HG03342 (cell line): ENCODE data around the gene SLC16A10.
"Not testable (repeated sequence)": the region's sequence is repeated elsewhere in the genome, so short reads cannot be mapped to it uniquely, and the experiment has no call there.

Experiments used
- ATAC-seq: cut with Tn5 transposase; IDR thresholded peaks from one replicate; pipeline ENCODE4 v1.9.1; 2021; ENCODE audit warnings: mild to moderate bottlenecking, moderate library complexity; ENCODE audit not compliant: unreplicated experiment

SLC16A10 gene

GRCh38 chr6:111255838-111256237 lies 168.5 kb downstream of the SLC16A10 start:
- ATAC-seq = not testable (repeated sequence)

GRCh38 chr6:111256646-111257045 lies 169.3 kb downstream of the SLC16A10 start:
- no peak for ATAC-seq

GRCh38 chr6:111258010-111258409 lies 170.7 kb downstream of the SLC16A10 start:
- ATAC-seq = no peak

- ATAC-seq = peak; percentile 19
Observed at GRCh38 chr6:111258615-111259088, 171.3 kb downstream of the SLC16A10 start.

DNA sequence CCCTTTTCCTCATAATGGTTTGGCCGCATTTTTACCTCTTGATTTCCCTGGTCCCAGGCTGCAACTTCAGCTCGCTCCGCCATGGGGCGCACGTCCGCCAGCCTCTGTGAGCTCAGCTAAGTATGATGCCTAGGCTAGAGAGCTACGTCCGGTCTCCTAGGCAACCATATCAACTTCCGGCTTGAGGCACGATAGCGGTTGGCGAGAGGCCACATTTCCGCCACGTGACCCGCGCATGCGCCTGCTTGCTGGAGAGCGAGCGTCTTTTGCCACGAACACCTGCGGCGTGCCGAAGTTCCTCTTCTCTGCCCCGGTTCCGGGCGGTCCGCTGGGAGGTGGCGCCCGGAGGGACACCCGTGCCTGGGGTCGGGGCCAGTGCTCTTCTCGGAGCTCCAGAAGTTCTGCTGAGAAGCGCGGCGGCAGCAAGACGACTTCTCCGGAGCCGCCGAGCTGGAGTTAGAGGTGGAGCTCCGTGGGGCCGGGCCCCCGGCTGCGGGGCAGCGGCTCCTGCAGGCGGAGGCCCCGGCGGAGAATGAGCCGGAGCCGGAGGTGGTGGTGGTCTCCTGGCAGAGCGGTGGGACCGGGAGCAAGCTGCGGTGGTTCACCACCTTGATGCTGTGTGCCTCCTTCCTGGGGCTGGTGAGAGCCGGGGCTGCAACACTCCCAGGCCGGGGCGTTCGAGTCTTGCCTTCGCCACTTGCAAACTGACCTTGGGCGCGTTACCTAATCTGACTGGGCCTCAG lies 172.0 kb downstream of the SLC16A10 start:
- ATAC-seq = peak; percentile 98

GRCh38 chr6:111260570-111261298 lies 173.4 kb downstream of the SLC16A10 start:
- ATAC-seq = no peak

GRCh38 chr6:111263837-111264236 lies 176.5 kb downstream of the SLC16A10 start:
- no peak for ATAC-seq

- no peak for ATAC-seq
Observed at GRCh38 chr6:111265842-111266241, 178.5 kb downstream of the SLC16A10 start.

DNA sequence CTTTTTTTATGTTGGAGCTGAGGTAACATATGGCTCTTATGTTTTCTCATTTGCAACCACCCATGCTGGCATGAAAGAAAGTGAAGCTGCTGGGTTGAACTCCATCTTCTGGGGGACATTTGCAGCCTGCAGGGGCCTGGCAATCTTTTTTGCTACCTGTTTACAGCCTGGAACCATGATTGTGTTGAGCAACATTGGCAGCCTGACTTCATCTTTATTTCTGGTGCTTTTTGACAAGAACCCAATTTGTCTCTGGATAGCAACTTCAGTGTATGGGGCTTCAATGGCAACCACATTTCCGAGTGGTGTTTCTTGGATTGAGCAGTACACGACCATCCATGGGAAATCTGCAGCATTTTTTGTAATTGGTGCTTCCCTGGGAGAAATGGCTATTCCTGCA lies 179.0 kb downstream of the SLC16A10 start:
- ATAC-seq = no peak

- ATAC-seq = no peak
Observed at GRCh38 chr6:111267764-111268333, 180.5 kb downstream of the SLC16A10 start.

- ATAC-seq = no peak
Observed at GRCh38 chr6:111269401-111269970, 182.2 kb downstream of the SLC16A10 start.

GRCh38 chr6:111270121-111270520 lies 182.8 kb downstream of the SLC16A10 start:
- ATAC-seq = no peak

GRCh38 chr6:111274593-111275217 lies 187.4 kb downstream of the SLC16A10 start:
- no peak for ATAC-seq

- no peak for ATAC-seq
Observed at GRCh38 chr6:111276335-111276734, 189.0 kb downstream of the SLC16A10 start.

DNA sequence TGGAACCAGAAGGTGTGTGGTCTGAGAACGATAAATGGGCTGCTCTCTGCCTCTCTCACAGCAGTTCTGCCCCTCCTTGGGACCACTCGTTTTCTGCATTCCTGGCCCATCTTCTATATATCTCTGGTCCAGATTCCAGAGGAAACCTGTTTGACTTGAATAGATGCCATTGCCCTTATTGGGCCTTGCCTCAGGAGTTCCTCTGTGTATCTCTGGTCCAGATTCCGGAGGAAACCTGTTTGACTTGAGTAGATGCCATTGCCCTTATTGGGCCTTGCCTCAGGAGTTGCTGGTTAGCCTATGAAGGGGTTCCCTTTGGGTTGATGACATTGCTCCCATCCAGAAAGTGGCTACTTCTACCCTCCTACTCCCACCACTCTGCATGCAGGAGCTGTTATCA lies 189.4 kb downstream of the SLC16A10 start:
- ATAC-seq = no peak

DNA sequence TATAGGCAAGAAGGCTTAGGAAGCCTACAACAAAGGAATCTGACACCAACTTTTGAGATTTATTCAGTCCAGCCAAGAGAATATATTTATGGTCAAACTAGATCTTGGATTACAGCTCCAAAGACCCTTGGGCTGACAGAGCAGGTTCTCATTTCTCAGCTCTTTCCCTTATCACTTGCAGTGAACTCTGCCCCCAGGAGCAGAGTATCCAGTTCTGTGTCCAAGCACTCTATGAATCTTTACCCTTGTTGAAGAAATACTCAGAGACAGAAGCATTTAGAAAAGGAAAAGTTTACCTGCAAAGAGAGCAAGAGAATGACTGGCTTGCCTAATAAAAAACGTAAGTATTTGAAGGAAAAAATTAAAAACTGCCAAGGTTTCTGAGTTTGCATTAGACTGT lies 190.5 kb downstream of the SLC16A10 start:
- no peak for ATAC-seq

- ATAC-seq = no peak
Observed at GRCh38 chr6:111278731-111279130, 191.4 kb downstream of the SLC16A10 start.

DNA sequence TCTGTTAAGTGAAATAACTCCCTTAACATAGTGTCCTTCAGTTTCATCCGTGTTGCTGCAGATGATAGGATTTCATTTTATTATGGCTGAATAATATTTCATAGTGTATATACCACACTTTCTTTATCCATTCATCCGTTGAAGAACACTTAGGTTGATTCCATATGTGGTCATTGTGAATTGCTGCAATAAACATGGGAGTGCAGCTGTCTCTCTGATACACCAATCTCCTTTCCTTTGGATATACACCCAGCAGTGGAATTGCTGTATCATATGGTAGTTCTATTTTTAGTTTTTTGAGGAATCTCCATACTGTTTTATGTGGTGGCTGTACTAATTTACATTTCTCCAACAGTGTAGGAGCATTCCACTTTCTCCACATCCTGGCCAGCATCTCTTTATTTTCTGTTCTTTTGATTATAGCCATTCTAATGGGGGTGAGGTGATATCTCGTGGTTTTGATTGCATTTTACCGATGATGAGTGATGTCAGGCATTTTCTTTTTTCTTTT lies 193.2 kb downstream of the SLC16A10 start:
- no peak for ATAC-seq
